Endothelial cell (in vitro differentiated cells): ENCODE measurements around the gene BAAT. TPM values are rescaled to one million over a fixed set of nuclear protein-coding genes. Genes with fewer than 3 reads are reported as not detected.
A peak's percentile ranks its signal among the peaks of the same experiment; 100 is the strongest.

ENCODE experiments used
- DNase-seq: peaks from one replicate; pipeline ENCODE4 v3.0.0; 2021; ENCODE audit warnings: low spot score
- H3K27ac Mint-ChIP-seq: one replicate; pipeline ENCODE4 v1.8.0; 2021; ENCODE audit warnings: mixed read lengths, inconsistent platforms; ENCODE audit not compliant: unreplicated experiment
- H3K27me3 Mint-ChIP-seq: one replicate; pipeline ENCODE4 v1.8.0; 2021; ENCODE audit warnings: mild to moderate bottlenecking, moderate library complexity, mixed read lengths, inconsistent platforms; ENCODE audit not compliant: unreplicated experiment
- H3K36me3 Mint-ChIP-seq: one replicate; pipeline ENCODE4 v1.8.0; 2021; ENCODE audit warnings: mild to moderate bottlenecking, low read depth, mixed read lengths, inconsistent platforms; ENCODE audit not compliant: unreplicated experiment
- H3K4me1 Mint-ChIP-seq: one replicate; pipeline ENCODE4 v1.8.0; 2021; ENCODE audit warnings: mild to moderate bottlenecking, mixed read lengths, inconsistent platforms; ENCODE audit not compliant: unreplicated experiment
- H3K4me3 Mint-ChIP-seq: one replicate; pipeline ENCODE4 v1.8.0; 2021; ENCODE audit warnings: mild to moderate bottlenecking, mixed read lengths, inconsistent platforms; ENCODE audit not compliant: unreplicated experiment
- H3K9me3 Mint-ChIP-seq: one replicate; pipeline ENCODE4 v1.8.0; 2021; ENCODE audit warnings: mixed read lengths, inconsistent platforms; ENCODE audit not compliant: unreplicated experiment
- CTCF ChIP-seq: fragments of 200-600 bp; sonication (generic); IDR thresholded peaks from one replicate; pipeline ENCODE4 v1.5.0; 2021; ENCODE audit warnings: antibody characterized with exemption; ENCODE audit not compliant: unreplicated experiment
- total RNA-seq: library from RNA; stranded (reverse); fragmentation: NEBNext Ultra II Directional; extraction: Animal tissue kit (Norgen Biotek cat#: 25700); gene quantifications from one replicate; pipeline ENCODE4 v1.2.1, GENCODE V29; 2021; ENCODE audit not compliant: unreplicated experiment

Gene BAAT
- total RNA-seq, 1 donor from 2014 or later = not detected

- peak overlapping the region; percentile 99 for H3K27ac Mint-ChIP-seq
- TF ChIP-seq CTCF = no peak
- H3K4me3 Mint-ChIP-seq = peak overlapping the region; percentile 99
- DNase-seq = no peak
- peaks cover 4% of the 10 kb centered on the region for H3K9me3 Mint-ChIP-seq
- H3K4me1 Mint-ChIP-seq = peaks cover 41% of the 10 kb centered on the region
- peaks cover 50% of the 10 kb centered on the region for H3K36me3 Mint-ChIP-seq
- peaks cover 7% of the 10 kb centered on the region for H3K27me3 Mint-ChIP-seq
Observed at GRCh38 chr9:101398930-101399642, 14.3 kb upstream of the BAAT start.

- Mint-ChIP-seq H3K27ac (peak within 1 kb of the TSS; percentile 99), H3K4me1 (peaks cover 41% of the 10 kb centered on the region), H3K27me3 (peaks cover 7% of the 10 kb centered on the region), H3K4me3 (peak within 1 kb of the TSS; percentile 99), H3K36me3 (peaks cover 45% of the 10 kb centered on the region), H3K9me3 (peaks cover 4% of the 10 kb centered on the region)
- no peak for TF ChIP-seq CTCF
- DNase-seq = peak; percentile 91
Observed at GRCh38 chr9:101398068-101398929, 13.5 kb upstream of the BAAT start, which contains the start of the genes MRPL50 and ZNF189. Gene MRPL50 (minus strand): TSS chr9:101398618. CDS start chr9:101398592, 26 bp downstream. Gene ZNF189 (plus strand): TSS chr9:101398851. CDS start chr9:101399157, 306 bp downstream.

GRCh38 chr9:101397746-101398067, 12.9 kb upstream of the BAAT start:
- Mint-ChIP-seq H3K4me1 (peaks cover 36% of the 10 kb centered on the region), H3K4me3 (peak overlapping the region; percentile 99), H3K9me3 (peaks cover 4% of the 10 kb centered on the region), H3K27ac (peak overlapping the region; percentile 99), H3K36me3 (peaks cover 41% of the 10 kb centered on the region), H3K27me3 (peaks cover 7% of the 10 kb centered on the region)
- TF ChIP-seq CTCF = no peak
- no peak for DNase-seq

- Mint-ChIP-seq H3K27me3 (peaks cover 3% of the 10 kb centered on the region), H3K36me3 (peaks cover 25% of the 10 kb centered on the region), H3K4me1 (peaks cover 15% of the 10 kb centered on the region), H3K9me3 (peaks cover 4% of the 10 kb centered on the region), H3K4me3 (no peak overlapping the region), H3K27ac (no peak overlapping the region)
- no peak for DNase-seq
- TF ChIP-seq CTCF = no peak
Observed at GRCh38 chr9:101394687-101395086, 9.9 kb upstream of the BAAT start.

- Mint-ChIP-seq H3K9me3 (peaks cover 4% of the 10 kb centered on the region), H3K36me3 (peaks cover 25% of the 10 kb centered on the region), H3K4me3 (no peak overlapping the region), H3K4me1 (peaks cover 13% of the 10 kb centered on the region), H3K27ac (no peak overlapping the region), H3K27me3 (peaks cover 3% of the 10 kb centered on the region)
- no peak for TF ChIP-seq CTCF
- no peak for DNase-seq
Observed at GRCh38 chr9:101393135-101393534, 8.3 kb upstream of the BAAT start.
